ENCODE data around the gene FBXW5.

DNA sequence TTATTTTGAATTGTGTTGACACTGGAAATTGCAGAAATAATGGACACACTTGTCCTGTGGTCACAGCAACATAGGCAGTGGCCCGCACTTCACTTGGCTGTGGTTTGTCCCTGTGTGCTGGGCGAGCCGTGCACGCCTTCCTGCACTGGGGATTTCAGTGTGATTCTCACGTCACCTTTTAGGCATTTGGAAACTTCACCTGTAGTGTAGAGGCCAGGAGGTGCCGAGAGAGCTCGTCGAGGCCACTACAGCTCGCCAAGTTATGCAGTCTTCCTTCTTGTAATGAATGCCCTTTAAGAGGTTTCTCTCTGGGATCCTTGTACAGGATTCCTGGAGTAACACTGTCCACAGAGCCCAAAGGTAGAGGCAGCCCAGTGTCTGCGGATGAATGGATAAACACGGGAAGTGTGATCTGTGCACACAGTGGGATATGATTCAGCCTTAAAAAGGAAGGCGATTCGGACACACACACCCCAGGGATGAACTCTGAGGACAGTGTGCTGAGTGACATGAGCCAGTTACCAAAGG lies 43.5 kb downstream of the FBXW5 start:
- TF ChIP-seq CTCF (IDR thresholded peaks at IDR 0.05) (no peak), POLR2A (IDR thresholded peaks at IDR 0.05) (no peak)

Data from uterus (tissue), 2 donors.